HUES48 (cell line): ENCODE data around the gene CD320.

Experiments
- H3K27ac ChIP-seq: one replicate; pipeline ENCODE4 v1.7.0; 2013; ENCODE audit warnings: low read depth, low read length, inconsistent platforms
- H3K27me3 ChIP-seq: 2 replicates; pipeline ENCODE4 v1.6.1; 2013; ENCODE audit warnings: mild to moderate bottlenecking, low read length; ENCODE audit not compliant: control insufficient read depth, insufficient read depth
- H3K36me3 ChIP-seq: 2 replicates; pipeline ENCODE4 v1.6.1; 2013; ENCODE audit warnings: low read length; ENCODE audit not compliant: control insufficient read depth, insufficient read depth
- H3K4me1 ChIP-seq: 2 replicates; pipeline ENCODE4 v1.6.1; 2013; ENCODE audit warnings: mild to moderate bottlenecking, low read length; ENCODE audit not compliant: control insufficient read depth, insufficient read depth
- H3K4me3 ChIP-seq: 2 replicates; pipeline ENCODE4 v1.5.1; 2013; ENCODE audit warnings: mild to moderate bottlenecking, low read depth, low read length
- H3K9ac ChIP-seq: 2 replicates; pipeline ENCODE4 v1.6.1; 2013; ENCODE audit warnings: mild to moderate bottlenecking, low read depth, low read length, moderate library complexity
- H3K9me3 ChIP-seq: 2 replicates; pipeline ENCODE4 v1.6.1; 2013; ENCODE audit warnings: low read length; ENCODE audit not compliant: control insufficient read depth, insufficient read depth

Gene CD320

GRCh38 chr19:8261347-8261746 lies 46.8 kb downstream of the CD320 start:
- Histone ChIP-seq H3K36me3 (peaks cover 46% of the 10 kb centered on the region), H3K9me3 (no peaks in the 10 kb centered on the region), H3K9ac (no peak overlapping the region), H3K4me1 (no peaks in the 10 kb centered on the region), H3K4me3 (no peak overlapping the region), H3K27me3 (no peaks in the 10 kb centered on the region), H3K27ac (no peak overlapping the region)

- H3K4me3 ChIP-seq: no peak overlapping the region
- H3K27me3 ChIP-seq: no peaks in the 10 kb centered on the region
- no peaks in the 10 kb centered on the region for H3K9me3 ChIP-seq
- no peak overlapping the region for H3K9ac ChIP-seq
- H3K27ac ChIP-seq: no peak overlapping the region
- peaks cover 60% of the 10 kb centered on the region for H3K36me3 ChIP-seq
- no peaks in the 10 kb centered on the region for H3K4me1 ChIP-seq
Observed at GRCh38 chr19:8259922-8260247, 48.3 kb downstream of the CD320 start.

- H3K27me3 ChIP-seq: no peaks in the 10 kb centered on the region
Observed at GRCh38 chr19:8259142-8259921, 48.8 kb downstream of the CD320 start.

GRCh38 chr19:8257052-8257443 lies 51.1 kb downstream of the CD320 start:
- Histone ChIP-seq H3K27ac (no peak overlapping the region), H3K4me1 (no peaks in the 10 kb centered on the region), H3K9ac (no peak overlapping the region), H3K4me3 (no peak overlapping the region), H3K36me3 (peaks cover 60% of the 10 kb centered on the region), H3K27me3 (no peaks in the 10 kb centered on the region), H3K9me3 (no peaks in the 10 kb centered on the region)

More at GRCh38 chr19:8259142-8259921, 48.8 kb downstream of the CD320 start:
- H3K4me1 ChIP-seq: no peaks in the 10 kb centered on the region
- no peaks in the 10 kb centered on the region for H3K9me3 ChIP-seq
- peaks cover 61% of the 10 kb centered on the region for H3K36me3 ChIP-seq
- H3K9ac ChIP-seq: no peak overlapping the region
- H3K27ac ChIP-seq: no peak overlapping the region
- H3K4me3 ChIP-seq: no peak overlapping the region

- Histone ChIP-seq H3K9me3 (no peaks in the 10 kb centered on the region), H3K4me3 (no peak overlapping the region), H3K4me1 (no peaks in the 10 kb centered on the region), H3K9ac (no peak overlapping the region), H3K27me3 (no peaks in the 10 kb centered on the region), H3K36me3 (peaks cover 54% of the 10 kb centered on the region), H3K27ac (no peak overlapping the region)
Observed at GRCh38 chr19:8256276-8257051, 51.7 kb downstream of the CD320 start.

- no peak overlapping the region for H3K27ac ChIP-seq
- H3K36me3 ChIP-seq: peaks cover 55% of the 10 kb centered on the region
- H3K4me3 ChIP-seq: no peak overlapping the region
- no peaks in the 10 kb centered on the region for H3K27me3 ChIP-seq
- H3K4me1 ChIP-seq: no peaks in the 10 kb centered on the region
- H3K9ac ChIP-seq: no peak overlapping the region
- H3K9me3 ChIP-seq: no peaks in the 10 kb centered on the region
Observed at GRCh38 chr19:8255426-8256125, 52.6 kb downstream of the CD320 start.

GRCh38 chr19:8254286-8255001 lies 53.7 kb downstream of the CD320 start:
- Histone ChIP-seq H3K36me3 (peaks cover 51% of the 10 kb centered on the region), H3K27ac (no peak overlapping the region)

GRCh38 chr19:8253678-8254077 lies 54.5 kb downstream of the CD320 start:
- Histone ChIP-seq H3K4me1 (no peaks in the 10 kb centered on the region), H3K36me3 (peaks cover 46% of the 10 kb centered on the region), H3K27ac (no peak overlapping the region), H3K9ac (no peak overlapping the region), H3K4me3 (no peak overlapping the region), H3K27me3 (no peaks in the 10 kb centered on the region), H3K9me3 (no peaks in the 10 kb centered on the region)

More at GRCh38 chr19:8254286-8255001, 53.7 kb downstream of the CD320 start:
- Histone ChIP-seq H3K9ac (no peak overlapping the region), H3K9me3 (no peaks in the 10 kb centered on the region), H3K4me1 (no peaks in the 10 kb centered on the region), H3K27me3 (no peaks in the 10 kb centered on the region), H3K4me3 (no peak overlapping the region)

- no peak overlapping the region for H3K27ac ChIP-seq
- no peaks in the 10 kb centered on the region for H3K27me3 ChIP-seq
- no peaks in the 10 kb centered on the region for H3K9me3 ChIP-seq
- H3K9ac ChIP-seq: no peak overlapping the region
- H3K36me3 ChIP-seq: peaks cover 41% of the 10 kb centered on the region
- no peaks in the 10 kb centered on the region for H3K4me1 ChIP-seq
- H3K4me3 ChIP-seq: no peak overlapping the region
Observed at GRCh38 chr19:8252922-8253589, 55.1 kb downstream of the CD320 start.
